GM06990 (cell line): ENCODE data around the gene CTCFL.

Experiments used
- DNase-seq: peaks from one replicate; pipeline ENCODE4 v3.0.0-alpha.2; 2011; ENCODE audit not compliant: insufficient read length; ENCODE audit errors: extremely low read depth
- H3K27me3 ChIP-seq: replicated peaks from 2 replicates; pipeline ENCODE4 v1.6.0; 2011; ENCODE audit warnings: low read length; ENCODE audit not compliant: control insufficient read depth, insufficient read depth
- H3K36me3 ChIP-seq: 2 replicates; pipeline ENCODE4 v1.5.1; 2011; ENCODE audit warnings: low read length; ENCODE audit not compliant: control insufficient read depth, insufficient read depth
- H3K4me3 ChIP-seq: replicated peaks from 2 replicates; pipeline ENCODE4 v1.5.1; 2011; ENCODE audit warnings: low read depth, mild to moderate bottlenecking, control low read depth, low read length
- TF ChIP-seq, protein P1 (sequence below): IDR thresholded peaks from 2 replicates; pipeline ENCODE4 v1.5.1; 2011; ENCODE audit warnings: low read length, control low read depth, mild to moderate bottlenecking, inconsistent platforms; ENCODE audit not compliant: insufficient read depth, poor library complexity, severe bottlenecking

CTCFL gene

DNA sequence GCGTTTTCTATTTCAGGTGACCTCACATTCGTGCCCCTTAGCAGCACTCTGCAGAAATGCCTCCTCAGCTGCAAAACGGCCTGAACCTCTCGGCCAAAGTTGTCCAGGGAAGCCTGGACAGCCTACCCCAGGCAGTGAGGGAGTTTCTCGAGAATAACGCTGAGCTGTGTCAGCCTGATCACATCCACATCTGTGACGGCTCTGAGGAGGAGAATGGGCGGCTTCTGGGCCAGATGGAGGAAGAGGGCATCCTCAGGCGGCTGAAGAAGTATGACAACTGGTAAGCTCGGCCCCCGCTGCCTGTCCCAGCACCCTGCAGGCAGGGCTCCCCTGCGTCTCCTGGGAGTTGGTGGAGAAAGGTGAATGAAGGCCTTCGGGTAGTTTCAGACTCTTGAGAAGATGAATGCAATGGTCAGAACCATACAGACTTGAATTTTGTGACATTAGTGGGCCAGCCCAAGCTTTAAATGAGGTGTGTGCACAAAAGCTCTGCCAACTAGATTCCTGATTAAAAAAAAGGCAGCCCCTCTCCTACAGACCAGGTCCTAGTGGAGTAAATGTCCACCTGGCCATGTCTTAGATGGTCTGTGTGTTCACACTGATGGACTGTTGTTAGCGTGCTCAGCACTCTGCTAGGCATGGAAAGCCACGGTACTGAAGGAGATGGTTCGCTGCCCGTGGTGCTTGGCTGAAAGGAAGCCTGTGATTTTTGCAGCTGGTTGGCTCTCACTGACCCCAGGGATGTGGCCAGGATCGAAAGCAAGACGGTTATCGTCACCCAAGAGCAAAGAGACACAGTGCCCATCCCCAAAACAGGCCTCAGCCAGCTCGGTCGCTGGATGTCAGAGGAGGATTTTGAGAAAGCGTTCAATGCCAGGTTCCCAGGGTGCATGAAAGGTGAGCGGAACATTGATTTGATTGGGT is 36.7 kb upstream of the CTCFL start:
- Histone ChIP-seq H3K4me3 (no peak overlapping the region), H3K27me3 (peaks cover 2% of the 10 kb centered on the region; the same call in 1 of the 2 replicates), H3K36me3 (no peaks in the 10 kb centered on the region)
- no peak for DNase-seq
- TF ChIP-seq, protein P1, sequence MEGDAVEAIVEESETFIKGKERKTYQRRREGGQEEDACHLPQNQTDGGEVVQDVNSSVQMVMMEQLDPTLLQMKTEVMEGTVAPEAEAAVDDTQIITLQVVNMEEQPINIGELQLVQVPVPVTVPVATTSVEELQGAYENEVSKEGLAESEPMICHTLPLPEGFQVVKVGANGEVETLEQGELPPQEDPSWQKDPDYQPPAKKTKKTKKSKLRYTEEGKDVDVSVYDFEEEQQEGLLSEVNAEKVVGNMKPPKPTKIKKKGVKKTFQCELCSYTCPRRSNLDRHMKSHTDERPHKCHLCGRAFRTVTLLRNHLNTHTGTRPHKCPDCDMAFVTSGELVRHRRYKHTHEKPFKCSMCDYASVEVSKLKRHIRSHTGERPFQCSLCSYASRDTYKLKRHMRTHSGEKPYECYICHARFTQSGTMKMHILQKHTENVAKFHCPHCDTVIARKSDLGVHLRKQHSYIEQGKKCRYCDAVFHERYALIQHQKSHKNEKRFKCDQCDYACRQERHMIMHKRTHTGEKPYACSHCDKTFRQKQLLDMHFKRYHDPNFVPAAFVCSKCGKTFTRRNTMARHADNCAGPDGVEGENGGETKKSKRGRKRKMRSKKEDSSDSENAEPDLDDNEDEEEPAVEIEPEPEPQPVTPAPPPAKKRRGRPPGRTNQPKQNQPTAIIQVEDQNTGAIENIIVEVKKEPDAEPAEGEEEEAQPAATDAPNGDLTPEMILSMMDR, result no peak

GRCh38 chr20:57560554-57561355 is 35.8 kb upstream of the CTCFL start, which contains the start of gene PCK1:
Gene PCK1, plus strand, starts transcription at chr20:57561110. Its CDS starts 302 bp downstream, at chr20:57561412.
- DNase-seq, result no peak
- TF ChIP-seq, protein P1, result no peak
- H3K36me3 ChIP-seq, result no peaks in the 10 kb centered on the region
- H3K27me3 ChIP-seq, result peaks cover 4% of the 10 kb centered on the region
- H3K4me3 ChIP-seq, result no peak within 1 kb of the TSS

DNA sequence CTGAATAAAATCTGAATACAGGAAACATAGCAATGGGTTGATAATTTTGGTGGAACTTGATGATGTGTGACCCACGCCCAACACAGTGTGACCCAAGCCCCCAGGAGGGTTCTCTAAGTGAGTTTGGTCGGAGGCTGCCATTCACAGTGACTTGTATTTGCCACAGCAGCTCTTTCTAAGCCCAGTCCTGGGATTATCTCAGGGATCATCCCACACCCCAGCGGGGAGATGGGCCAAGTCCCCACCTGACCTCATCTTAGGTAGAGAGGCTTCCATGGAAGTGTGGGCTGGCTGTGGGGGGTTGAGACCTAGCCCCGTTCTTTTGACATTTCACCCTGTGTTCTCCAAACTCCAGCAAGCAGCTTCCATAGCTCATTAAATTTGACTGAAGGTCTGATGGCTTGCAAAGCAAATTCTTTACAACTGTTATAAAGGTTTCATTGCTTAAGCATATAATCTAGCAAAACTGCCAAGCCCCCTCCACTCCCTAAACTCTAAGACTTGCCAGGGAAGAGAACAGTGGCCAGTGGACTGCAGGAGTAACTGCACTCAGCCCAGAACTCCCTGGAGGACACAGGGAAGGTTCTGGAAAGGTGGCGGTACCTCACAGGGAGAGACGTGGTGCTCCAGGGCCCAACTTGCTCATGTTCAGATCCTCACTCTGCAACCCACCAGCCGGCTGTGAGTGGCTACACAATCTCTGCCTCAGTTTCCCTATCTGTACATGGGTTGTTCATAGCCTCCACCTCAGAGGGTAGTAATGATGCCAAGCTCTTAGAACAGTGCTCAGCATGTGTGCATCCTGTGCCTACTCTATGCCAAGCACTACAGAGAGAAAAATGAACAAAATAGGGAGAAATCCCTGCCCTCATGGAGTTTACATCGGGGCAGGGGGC is 35.0 kb upstream of the CTCFL start:
- Histone ChIP-seq H3K36me3 (no peaks in the 10 kb centered on the region), H3K27me3 (peaks cover 4% of the 10 kb centered on the region), H3K4me3 (no peak overlapping the region)
- TF ChIP-seq, protein P1, result no peak
- DNase-seq, result no peak

DNA sequence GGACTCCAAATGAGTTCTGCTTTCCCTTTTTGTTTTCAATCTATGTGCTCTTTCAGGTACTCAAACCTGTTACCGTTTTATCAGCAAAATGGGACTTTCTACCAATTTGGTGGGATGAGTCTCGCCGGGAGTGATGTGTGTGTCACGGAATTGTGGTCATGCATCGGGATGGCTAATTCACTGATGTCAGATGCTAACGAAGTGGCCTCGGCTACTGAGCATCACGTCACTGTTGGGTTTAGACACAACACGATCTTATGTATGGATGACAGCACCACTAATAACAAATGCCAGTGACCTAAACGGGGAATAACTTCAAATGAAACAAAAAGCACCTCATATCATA is 34.3 kb upstream of the CTCFL start:
- peaks cover 4% of the 10 kb centered on the region for H3K27me3 ChIP-seq
- TF ChIP-seq, protein P1, result no peak
- H3K4me3 ChIP-seq, result no peak overlapping the region
- DNase-seq, result no peak
- no peaks in the 10 kb centered on the region for H3K36me3 ChIP-seq

DNA sequence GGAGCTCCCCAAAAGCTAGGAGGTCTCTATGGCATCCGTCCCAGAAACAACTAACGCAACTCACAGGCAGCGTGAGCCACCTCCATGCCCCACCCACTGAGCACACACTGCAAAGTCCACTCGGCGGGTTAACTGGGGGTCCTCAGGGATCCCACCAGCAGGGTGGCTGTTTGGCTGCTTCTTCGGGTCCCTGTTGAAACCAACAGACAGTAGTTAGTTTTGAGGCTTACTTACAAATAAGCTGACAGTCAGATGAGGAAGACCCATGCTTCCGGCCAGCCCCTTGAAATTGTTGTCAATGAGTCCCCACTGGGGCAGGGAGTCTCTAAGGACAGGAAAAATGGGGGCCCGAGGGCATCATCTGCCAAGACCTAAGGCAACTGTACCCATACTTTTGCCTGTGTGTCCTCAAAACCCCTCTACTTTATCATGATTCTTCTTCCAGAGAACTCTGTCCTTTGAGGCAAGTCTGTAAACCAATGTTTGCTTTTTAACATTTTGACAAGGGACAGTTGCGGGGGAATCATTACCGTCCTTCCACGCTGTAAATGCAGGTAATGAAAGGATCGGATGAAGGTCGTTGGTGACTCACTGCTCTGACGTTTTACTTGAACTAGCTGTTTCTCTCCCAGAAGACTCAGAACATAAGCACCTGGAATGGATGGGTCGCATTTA is 33.8 kb upstream of the CTCFL start:
- TF ChIP-seq, protein P1, result no peak
- no peak for DNase-seq
- no peak overlapping the region for H3K4me3 ChIP-seq
- H3K27me3 ChIP-seq, result peaks cover 5% of the 10 kb centered on the region
- H3K36me3 ChIP-seq, result no peaks in the 10 kb centered on the region
